ENCODE measurements around the gene ZCRB1.

ZCRB1 gene

GRCh38 chr12:42277396-42278127, 48.3 kb downstream of the ZCRB1 start:
- DNase-seq (ENCODE audit: low read depth), result peak; percentile 11

GRCh38 chr12:42275499-42275898, 50.4 kb downstream of the ZCRB1 start:
- DNase-seq (ENCODE audit: low read depth), result no peak

GRCh38 chr12:42273706-42274105, 52.2 kb downstream of the ZCRB1 start:
- DNase-seq (ENCODE audit: low read depth), result no peak

GRCh38 chr12:42270596-42270995, 55.3 kb downstream of the ZCRB1 start:
- no peak for DNase-seq (ENCODE audit: low read depth)

- no peak for DNase-seq (ENCODE audit: low read depth)
These were observed 58.3 kb downstream of the ZCRB1 start for GRCh38 chr12:42267413-42268190.

- DNase-seq (ENCODE audit: low read depth), result no peak
These were observed 59.2 kb downstream of the ZCRB1 start for GRCh38 chr12:42266579-42267230.

GRCh38 chr12:42262271-42262670, 63.6 kb downstream of the ZCRB1 start:
- DNase-seq (ENCODE audit: low read depth), result no peak
